Mucosa of gallbladder (tissue), 1 donor: ENCODE results near the gene TOB2. TPM values are rescaled to one million over a fixed set of nuclear protein-coding genes. Genes with fewer than 3 reads are reported as not detected.
A peak's percentile ranks its signal among the peaks of the same experiment; 100 is the strongest.
"Not testable (repeated sequence)": the region's sequence is repeated elsewhere in the genome, so short reads cannot be mapped to it uniquely, and the experiment has no call there.

Source experiments
- DNase-seq: peaks from one replicate; pipeline ENCODE4 v3.0.0-alpha.2; 2020; ENCODE audit warnings: low spot score
- total RNA-seq: library from RNA; stranded (reverse); gene quantifications from one replicate; pipeline ENCODE4 v1.2.1, GENCODE V29; 2021
- donor health status: DM: no; HTN: no; CAD: no.

TOB2 gene
- total RNA-seq, 1 donor from 2014 or later: 131 TPM

GRCh38 chr22:41429951-41430332 lies 16.7 kb downstream of the TOB2 start:
- DNase-seq: no peak

GRCh38 chr22:41429232-41429950 lies 17.2 kb downstream of the TOB2 start:
- no peak for DNase-seq

GRCh38 chr22:41425660-41426365 lies 20.8 kb downstream of the TOB2 start:
- DNase-seq: no peak

GRCh38 chr22:41418717-41419116 lies 27.9 kb downstream of the TOB2 start:
- no peak for DNase-seq

- peak; percentile 93 for DNase-seq
Observed at GRCh38 chr22:41417622-41418390, 28.8 kb downstream of the TOB2 start.

GRCh38 chr22:41415554-41415953 lies 31.0 kb downstream of the TOB2 start:
- no peak for DNase-seq

GRCh38 chr22:41411021-41411851 lies 35.4 kb downstream of the TOB2 start:
- DNase-seq: no peak

- no peak for DNase-seq
Observed at GRCh38 chr22:41410311-41410751, 36.3 kb downstream of the TOB2 start.

- no peak for DNase-seq
Observed at GRCh38 chr22:41408665-41409064, 37.9 kb downstream of the TOB2 start.

GRCh38 chr22:41407433-41407832 lies 39.2 kb downstream of the TOB2 start:
- no peak for DNase-seq

- no peak for DNase-seq
Observed at GRCh38 chr22:41406410-41406809, 40.2 kb downstream of the TOB2 start.

- DNase-seq: no peak
Observed at GRCh38 chr22:41405588-41405987, 41.0 kb downstream of the TOB2 start.

- DNase-seq: peak; percentile 93
Observed at GRCh38 chr22:41403532-41404318, 42.9 kb downstream of the TOB2 start.

- DNase-seq: not testable (repeated sequence)
Observed at GRCh38 chr22:41402851-41403250, 43.8 kb downstream of the TOB2 start.

GRCh38 chr22:41401781-41402648 lies 44.6 kb downstream of the TOB2 start:
- DNase-seq: peak; percentile 90

GRCh38 chr22:41398921-41399320 lies 47.7 kb downstream of the TOB2 start:
- DNase-seq: no peak

- DNase-seq: peak; percentile 60
Observed at GRCh38 chr22:41397143-41397811, 49.3 kb downstream of the TOB2 start.

GRCh38 chr22:41395531-41396240 lies 50.9 kb downstream of the TOB2 start:
- no peak for DNase-seq

- no peak for DNase-seq
Observed at GRCh38 chr22:41394012-41394356, 52.6 kb downstream of the TOB2 start.
